ENCODE data around the gene SRPRA. TPM values are rescaled to one million over a fixed set of nuclear protein-coding genes. Genes with fewer than 3 reads are reported as not detected.

The SRPRA gene
- polyA plus RNA-seq, 1 donor = 56.5 TPM

DNA sequence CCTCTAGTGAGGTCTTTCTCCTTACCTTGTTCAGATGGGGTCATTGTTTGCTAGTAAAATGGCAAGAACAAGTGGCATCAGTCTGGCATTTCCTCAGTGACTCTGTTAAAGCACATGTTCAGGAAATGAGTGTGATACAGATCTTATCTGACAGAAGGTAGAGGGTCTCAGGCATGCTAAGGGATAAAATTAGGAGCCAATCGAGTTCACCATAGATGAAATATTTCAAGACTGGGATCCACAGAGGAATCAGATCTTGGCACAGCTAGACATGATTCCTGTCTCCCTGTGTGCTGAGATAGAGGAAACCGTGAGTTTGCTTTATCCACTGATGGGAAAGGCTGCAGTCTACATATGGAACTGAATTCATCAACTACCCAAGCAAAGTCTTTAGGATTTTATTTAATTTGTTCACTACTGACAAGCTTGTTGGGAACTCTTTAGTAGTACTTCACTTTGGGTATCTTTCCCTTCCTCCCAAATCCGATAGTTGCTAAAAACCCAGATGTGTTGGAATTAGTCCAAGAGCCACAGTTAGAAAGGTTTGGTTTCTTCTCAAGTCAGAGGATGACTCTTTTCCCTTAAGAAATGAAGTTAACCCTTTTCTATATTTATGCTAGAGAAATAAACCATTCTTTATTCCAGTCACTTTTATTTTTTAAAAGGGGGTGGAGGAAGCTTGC, 38.7 kb downstream of the SRPRA start:
- DNase-seq (ENCODE audit: low read depth) = no peak

GRCh38 chr11:126226334-126227084, 42.2 kb downstream of the SRPRA start:
- no peak for DNase-seq (ENCODE audit: low read depth)

- no peak for DNase-seq (ENCODE audit: low read depth)
These were observed 43.4 kb downstream of the SRPRA start for GRCh38 chr11:126225295-126225665.

DNA sequence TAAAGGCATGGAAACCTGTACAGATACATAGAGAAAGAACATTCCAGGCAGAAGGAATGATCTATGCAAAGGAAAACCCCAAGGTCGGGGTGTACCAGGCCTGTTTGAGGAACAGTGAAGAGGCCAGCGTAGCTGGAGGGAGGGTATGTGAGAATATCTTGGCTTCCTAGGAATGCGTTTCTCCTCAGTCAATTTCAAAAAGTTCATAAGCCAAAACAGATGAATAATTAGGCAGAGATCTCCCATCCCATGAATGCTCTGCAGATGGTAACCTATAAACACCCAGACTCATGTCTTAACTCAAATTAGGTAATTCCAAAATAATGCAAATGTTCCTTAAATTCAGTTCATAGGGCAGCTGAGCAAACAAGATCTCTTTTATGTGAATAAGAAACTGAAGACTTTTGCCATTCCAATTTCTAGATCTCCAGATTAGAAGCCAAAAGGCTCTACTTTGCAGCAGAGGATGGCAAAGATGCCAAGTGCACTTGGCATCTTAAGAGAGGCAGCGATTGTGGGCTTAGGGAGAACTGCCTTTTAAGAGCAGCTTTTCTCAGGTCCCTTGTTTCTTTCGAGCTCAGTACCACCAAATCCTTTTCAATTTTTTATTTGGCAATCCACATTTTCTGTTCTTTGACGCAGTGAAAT, 43.9 kb downstream of the SRPRA start:
- no peak for DNase-seq (ENCODE audit: low read depth)

DNA sequence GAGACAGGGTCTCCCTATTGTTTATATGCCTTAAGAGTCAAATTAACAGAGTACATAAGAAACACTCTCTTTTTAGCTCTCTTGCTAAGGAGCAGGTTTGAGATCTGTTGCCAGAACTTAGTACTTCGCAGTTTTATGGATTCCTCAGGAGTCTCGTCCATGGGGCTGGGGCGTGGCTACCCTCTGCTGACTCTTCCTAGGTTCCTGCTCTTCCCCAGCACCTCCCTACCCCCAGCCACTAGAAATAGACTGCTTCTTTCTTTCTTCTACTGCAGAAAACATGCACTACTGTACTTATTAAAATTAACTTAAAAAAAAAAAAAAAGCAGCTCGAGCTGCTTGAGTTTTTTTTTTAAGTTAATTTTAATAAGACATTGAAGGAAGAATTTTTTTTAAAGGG, 49.1 kb downstream of the SRPRA start:
- no peak for DNase-seq (ENCODE audit: low read depth)

DNA sequence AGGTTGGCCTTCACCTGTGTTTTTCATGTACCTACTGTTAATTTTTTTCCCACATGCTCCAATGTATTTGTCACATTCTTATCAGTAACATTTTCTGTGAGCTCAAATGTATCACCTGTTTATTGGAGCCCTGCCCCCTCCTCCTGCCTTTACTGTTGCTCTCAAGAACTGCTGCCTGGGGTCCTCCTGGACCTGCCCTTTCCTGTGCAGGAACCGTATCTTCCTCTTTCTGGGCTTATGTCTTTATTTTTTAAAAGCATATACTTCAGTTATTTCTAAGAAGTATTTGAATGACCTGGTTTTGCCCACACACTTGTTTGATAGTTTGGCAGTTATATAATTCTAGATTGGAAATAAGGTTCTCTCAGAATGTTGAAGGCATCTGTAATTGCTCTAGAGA, 51.2 kb downstream of the SRPRA start:
- no peak for DNase-seq (ENCODE audit: low read depth)

- DNase-seq (ENCODE audit: low read depth) = no peak
These were observed 52.0 kb downstream of the SRPRA start for GRCh38 chr11:126216526-126217305.

DNA sequence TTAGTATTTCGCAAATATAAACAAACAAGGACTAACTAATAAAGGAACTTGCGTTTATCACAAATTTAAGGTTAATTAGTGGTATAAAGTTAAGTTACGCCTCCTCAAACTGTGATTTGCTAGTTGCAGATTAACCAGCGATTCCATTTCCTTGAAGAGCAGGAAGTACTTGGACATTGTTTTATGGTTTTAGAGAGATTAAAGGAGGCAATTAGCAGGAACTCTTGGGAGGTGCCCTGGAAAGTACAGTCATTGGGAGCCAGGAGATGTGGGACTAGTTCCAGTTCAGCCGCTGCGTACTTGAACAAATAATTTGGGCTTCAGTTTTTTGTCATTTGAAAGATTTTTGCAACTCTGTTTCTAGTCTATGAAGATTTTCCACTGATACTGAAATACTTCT, 53.9 kb downstream of the SRPRA start:
- no peak for DNase-seq (ENCODE audit: low read depth)

DNA sequence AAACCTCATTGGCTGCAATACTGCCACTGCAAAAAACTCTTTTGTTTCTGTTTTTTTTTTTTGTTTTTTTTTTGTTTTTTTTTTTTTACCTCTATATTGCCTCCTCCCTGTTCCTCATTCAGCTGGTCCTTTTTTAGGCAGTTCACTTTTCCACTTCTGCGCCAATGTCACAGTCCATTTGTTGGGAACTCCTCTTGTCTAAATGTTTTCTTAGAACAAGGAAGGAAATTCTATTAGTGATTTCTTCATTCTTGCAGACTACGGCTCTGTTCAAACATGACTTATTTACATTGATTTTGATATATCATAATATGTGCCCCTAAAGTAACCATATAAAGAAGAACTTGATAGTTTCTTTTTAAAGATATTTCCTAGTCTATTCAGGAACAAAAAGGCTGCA, 54.3 kb downstream of the SRPRA start:
- no peak for DNase-seq (ENCODE audit: low read depth)

Other genes starting within 250 kb of the SRPRA start
- gene CDON, start 206.0 kb downstream of the SRPRA start, polyA plus RNA-seq (ENCODE audit: insufficient read length) = 24.4 TPM
- gene RPUSD4, start 57.2 kb downstream of the SRPRA start, polyA plus RNA-seq (ENCODE audit: insufficient read length) = 55.6 TPM
- gene FAM118B, start 57.1 kb downstream of the SRPRA start, polyA plus RNA-seq (ENCODE audit: insufficient read length) = 19.8 TPM
- gene FOXRED1, start 259 bp upstream of the SRPRA start, polyA plus RNA-seq (ENCODE audit: insufficient read length) = 28.0 TPM
- 9.2 TPM for gene TIRAP, start 14.2 kb upstream of the SRPRA start, polyA plus RNA-seq (ENCODE audit: insufficient read length)
- 19.1 TPM for gene DCPS, start 35.2 kb upstream of the SRPRA start, polyA plus RNA-seq (ENCODE audit: insufficient read length)
- 27.2 TPM for gene ST3GAL4, start 86.8 kb upstream of the SRPRA start, polyA plus RNA-seq (ENCODE audit: insufficient read length)